NK-92 treated with Interleukin-12 subunit alpha and Interleukin-12 subunit beta, amount 100 ng/mL, for 24 hours (cell line): ENCODE results near the gene C5orf24.
"Not testable (repeated sequence)": the region's sequence is repeated elsewhere in the genome, so short reads cannot be mapped to it uniquely, and the experiment has no call there.

Experiments
- DNase-seq: peaks from one replicate; lab custom pipeline; 2025; lab: John Stamatoyannopoulos, UW

The C5orf24 gene

DNA sequence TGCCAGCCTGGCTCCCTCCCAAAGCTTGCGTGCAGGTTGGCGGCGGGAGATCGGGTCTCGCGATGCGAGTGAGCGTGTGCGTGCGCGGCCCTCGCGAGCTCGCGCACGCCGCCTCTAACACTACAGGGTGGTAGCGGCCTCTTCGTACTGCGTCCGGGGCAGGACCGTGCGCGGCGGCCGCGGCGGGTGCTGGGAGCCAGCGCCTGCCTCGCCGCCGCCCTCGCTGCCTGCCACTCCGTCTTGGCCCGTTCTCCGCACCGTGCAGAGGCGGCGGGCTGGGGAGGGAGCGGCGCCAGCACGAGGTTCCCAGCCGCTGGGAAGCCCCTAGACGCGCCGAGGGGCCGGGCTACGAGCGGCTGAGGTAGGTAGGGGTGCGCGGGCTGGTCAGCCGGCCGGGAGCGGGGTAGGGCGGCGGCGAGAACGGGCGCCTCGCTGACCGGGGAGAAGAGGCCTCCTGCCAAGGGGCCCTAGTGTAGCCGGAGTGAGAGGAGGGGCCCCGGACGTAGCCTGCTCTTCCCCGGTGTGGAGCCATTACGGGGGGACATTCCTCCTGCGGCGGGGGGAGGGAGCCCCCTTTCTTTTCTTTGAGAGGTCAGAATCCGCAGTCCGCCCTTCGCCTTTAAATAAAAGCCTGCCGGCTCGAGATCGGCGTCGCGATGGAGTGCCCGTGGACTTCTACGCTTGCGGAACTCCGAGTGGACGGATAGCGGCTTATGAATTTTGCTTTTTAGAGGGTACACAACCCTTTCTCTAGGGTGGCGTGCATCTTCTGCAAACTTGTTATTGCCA is at the start of gene C5orf24:
Gene C5orf24, plus strand, starts transcription at position 117 of the 789 bp plus-strand sequence. CDS start 8,933 bp downstream, outside the sequence.
- peak; percentile 90 for DNase-seq

DNA sequence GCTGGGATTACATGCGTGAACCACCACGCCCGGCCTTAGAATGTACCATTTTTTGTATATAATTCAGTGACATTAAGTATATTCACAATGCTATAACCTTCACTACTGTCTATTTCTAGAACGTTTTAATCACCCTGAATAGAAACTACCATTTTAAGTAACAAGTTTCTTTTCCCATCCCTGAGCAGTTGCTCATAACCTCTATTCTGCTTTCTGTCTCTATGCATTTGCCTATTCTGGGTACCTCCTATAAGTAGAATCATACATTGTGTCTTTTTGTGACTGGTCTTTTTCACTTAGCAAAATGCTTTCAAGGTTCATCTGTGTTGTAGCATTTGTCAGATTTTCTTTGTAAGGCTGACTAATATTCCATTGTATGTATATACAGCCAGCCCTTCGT is 47.3 kb upstream of the C5orf24 start:
- DNase-seq = no peak

DNA sequence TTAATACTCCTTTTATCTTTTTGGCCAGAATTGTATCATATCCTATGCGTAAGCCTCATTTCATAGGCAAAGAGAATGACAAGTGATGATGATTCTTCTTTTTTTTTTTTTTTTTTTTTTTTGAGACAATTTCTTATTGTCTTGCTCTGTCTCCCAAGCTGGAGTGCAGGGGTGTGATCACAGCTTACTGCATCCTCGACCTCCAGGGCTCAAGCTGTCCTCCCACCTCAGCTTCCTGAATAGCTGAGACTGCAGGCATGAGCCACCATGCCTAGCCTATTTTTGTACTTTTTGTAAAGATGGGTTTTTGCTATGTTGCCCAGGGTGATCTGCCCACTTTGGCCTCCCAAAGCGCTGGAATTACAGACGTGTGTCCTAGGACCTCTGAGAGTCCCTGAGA is 41.9 kb upstream of the C5orf24 start:
- DNase-seq = no peak

DNA sequence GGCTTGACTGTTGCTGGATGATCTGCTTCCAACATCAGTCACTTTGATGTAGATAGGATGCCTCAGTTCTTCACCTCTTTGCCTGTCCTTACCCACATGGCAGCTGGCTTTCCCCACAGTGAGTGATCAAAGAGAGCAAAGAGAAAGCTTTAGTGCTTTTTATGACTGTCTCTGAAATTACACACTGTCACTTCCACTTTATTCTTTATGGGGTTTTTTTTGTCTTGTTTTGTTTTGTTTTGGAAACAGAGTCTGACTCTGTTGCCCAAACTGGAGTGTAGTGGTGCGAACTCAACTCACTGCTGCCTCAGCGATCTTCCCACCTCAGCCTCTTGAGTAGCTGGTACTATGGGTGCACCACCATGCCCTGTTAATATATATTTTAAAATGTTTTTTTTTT is 32.4 kb upstream of the C5orf24 start:
- no peak for DNase-seq

DNA sequence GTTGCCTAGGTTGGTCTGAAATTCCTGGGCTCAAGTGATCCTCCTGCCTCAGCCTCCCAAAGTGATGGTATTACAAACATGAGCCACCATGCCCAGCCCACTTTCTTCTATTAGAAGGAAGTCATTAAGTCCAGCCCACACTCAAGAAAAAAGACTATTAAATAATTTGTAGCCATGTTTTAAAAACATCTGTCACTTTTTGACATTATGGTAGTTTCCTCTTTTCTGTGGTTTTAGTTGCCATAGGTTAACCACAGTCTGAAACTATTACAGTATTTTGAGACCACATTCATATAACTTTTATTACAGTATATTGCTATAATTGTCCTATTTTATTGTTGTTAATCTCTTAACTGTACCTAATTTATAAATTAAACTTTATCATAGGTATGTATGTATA is 31.9 kb upstream of the C5orf24 start:
- no peak for DNase-seq

DNA sequence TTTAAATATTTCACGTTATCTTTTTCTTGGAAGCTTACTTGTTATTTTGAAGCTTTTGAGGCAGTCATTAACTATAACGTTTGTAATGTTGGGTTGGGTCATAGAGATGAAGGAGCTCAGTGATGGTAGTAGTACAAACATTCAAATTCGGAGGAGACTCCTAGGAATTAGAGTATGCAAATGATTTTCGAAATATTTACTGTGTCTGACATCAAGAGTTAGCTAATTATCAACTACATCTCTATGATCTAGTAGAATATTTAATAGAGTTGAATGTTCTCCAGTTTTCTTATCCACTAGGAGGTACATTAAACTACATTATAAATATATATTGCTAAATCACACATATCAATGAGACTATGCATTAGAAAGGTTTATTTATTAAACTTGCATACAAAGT is 28.8 kb upstream of the C5orf24 start:
- DNase-seq = no peak

DNA sequence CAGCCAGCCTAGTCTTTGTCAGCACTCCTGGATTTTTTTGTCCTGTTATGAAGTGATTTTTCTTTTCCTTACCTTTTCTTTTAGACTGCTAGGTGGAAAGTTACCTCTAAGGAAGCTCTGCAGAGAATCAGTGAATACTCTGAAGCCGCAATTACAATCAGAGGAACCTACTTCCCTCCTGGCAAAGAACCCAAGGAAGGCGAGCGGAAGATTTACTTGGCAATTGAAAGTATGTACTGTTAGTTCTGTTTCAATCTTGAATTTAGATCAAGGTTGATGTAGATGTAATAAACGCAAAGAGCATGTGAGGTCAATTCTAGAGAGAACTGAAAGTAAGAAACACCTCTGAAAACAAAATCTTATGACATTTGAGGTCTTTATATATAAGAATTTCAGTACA is 27.0 kb upstream of the C5orf24 start:
- no peak for DNase-seq

DNA sequence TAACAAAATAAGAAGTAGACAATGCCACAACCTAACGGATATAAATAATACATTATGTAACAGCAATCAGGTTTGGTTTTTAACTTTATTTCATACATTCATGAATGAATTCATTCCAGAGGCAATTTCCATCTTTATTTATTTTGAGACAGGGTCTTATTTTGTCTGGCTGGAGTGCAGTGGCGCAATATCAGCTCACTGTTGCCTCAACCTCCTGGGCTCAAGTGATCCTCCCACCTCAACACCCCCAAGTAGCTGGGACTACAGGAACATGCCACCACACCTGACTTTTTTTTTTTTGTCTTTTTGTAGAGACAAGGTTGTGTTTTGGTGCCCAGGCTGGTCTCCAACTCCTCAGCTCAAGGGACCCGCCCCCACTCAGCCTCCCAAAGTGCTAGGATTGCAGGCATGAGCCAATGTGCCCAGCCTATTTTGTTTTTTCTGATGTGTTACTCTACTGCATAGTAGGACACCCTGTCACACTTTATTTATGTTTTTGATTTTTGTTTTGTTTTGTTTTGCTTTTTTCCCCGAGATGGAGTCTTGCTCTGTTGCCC is 26.3 kb upstream of the C5orf24 start:
- no peak for DNase-seq

DNA sequence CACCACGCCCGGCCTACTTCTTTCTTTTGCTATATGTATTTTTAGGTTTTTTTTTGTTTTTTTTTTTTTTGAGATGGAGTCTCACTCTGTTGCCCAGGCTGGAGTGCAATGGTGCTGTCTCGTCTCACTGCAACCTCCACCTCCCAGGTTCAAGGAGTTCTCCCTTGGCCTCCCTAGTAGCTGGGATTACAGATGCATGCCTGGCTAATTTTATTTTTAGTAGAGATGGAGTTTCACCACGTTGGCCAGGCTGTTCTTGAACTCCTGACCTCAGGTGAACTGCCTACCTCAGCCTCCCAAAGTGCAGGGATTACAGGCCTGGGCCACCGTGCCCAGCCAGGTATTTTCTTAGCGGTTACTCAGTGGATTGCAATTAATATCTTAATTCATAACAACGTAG is 23.9 kb upstream of the C5orf24 start:
- no peak for DNase-seq

DNA sequence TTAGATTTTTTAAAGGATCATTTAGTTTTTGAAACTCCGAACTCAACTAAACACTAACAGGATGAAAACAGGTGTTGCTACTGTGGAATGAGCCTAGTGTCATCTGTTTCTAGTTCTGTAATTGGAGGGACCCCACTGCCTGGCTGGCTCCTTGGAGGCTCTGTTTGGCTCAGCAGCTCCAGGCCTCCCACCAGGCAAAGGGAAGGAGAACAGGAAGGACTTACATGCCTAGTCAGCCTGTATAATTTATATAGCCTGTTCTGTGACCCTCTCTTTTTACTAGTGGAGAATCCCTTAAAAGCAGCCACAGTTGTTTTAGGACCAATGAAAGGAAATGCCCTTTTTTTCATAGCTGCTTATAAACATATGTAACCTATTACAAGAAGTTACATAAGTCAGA is 21.1 kb upstream of the C5orf24 start:
- DNase-seq = no peak

DNA sequence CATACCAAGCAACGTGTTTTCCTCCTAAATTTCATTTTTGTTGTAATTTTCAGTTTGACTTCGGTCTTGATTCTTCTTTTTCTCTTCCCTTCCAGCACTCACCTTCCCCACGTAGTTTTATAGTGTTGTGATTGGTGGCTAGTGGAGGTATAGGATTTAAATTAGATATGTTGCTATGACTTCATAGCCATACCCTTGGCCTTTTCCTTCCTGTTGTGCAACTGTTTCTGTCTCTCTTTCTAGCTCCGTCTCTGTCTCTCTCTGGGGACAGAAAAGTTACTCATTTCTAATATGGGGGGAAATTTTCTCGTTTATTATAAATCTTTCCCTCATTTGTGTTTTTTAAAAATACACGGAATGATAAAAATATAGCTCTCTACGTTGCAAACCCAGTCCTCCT is 20.6 kb upstream of the C5orf24 start:
- DNase-seq = no peak

DNA sequence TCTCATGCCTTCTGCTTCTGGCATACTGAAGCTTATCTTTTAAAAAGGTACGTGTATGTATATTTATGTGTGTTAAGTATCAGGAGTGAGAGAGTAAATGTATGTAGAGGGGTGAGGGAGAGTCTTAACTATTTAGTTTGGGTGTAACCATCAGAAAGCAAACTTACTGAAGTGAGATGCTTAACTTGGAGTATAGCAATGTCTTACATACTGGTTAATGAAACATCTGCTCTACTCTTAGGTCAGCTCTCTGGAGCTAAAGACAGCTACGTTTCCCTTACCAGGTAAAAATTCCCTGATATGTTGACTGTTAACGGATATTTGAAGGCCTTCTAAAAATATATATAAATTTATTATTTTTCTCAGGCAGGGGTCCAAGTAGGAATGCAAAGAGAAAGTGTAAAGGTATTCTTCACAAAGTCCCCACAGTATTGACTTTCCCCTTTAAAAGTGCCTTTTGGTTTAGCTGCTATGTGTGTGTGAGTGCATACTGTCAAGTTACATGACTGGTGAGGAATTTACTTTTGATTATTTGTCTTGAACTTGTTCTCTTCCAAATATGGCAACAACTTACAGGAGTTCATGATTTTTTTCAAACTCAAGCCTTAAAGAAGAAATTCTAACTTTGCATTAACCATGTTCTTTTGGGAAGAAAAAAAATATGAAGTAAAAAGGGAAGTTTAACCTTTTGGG is 12.3 kb upstream of the C5orf24 start:
- DNase-seq = no peak

DNA sequence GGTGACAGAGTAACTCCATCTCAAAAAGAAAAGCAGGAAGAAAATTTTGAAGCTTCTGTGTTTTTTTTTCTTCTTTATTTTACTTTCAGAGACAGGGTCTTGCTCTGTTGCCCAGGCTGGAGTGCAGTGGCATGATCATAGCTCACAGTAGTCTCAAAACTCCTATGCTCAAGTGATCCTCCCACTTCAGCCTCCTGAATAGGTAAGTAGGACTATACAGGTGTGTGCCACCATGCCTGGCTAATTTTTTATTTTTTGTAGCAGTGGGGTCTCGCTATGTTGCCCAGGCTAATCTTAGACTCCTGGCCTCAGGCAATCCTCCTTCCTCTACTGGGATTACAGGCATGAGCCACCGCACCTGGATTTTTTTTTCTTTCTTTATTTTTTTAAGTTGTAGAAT is 10.1 kb upstream of the C5orf24 start:
- DNase-seq = no peak

DNA sequence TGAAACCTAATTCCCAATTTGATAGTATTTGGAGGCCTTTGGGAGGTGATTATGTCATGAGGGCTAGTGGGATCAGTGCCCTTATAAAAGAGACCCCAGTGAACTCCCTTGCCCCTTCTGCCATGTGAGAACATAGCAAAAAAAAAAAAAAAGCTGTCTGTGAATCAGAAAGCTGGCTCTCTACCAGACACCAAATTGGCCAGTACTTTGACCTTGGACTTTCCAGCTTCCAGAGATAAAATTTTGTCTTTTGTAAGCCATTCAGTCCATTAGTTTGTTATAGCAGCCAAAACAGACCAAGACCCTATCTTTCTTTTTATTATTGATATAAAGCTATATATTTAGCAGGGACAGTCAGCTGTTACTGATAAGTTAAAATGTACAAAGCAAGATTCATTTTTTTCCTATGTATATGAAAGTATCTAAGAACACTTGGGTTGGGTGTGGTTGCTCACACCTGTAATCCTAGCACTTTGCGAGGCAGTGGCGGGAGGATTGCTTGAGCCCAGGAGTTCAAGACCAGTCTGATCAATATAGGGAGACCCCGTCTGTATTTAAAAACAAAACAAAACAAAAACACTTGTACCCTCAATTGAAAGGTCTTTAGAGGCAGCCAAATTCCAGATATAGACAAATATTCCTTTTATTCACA is 8.1 kb upstream of the C5orf24 start:
- no peak for DNase-seq

DNA sequence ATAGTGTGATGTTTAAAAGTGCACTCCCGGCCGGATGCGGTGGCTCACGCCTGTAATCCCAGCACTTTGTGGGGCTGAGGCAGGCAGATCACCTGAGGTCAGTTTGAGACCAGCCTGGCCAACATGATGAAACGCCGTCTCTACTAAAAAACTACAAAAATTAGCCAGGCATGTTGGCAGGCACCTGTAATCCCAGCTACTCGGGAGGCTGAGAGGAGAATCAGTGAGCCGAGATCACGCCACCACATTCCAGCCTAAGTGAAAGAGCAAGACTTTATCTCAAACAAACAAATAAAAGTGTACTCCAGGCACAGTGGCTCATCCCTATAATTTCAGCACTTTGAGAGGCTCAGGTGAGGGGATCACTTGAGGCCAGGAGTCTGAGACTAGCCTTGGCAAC is 7.4 kb upstream of the C5orf24 start:
- not testable (repeated sequence) for DNase-seq

DNA sequence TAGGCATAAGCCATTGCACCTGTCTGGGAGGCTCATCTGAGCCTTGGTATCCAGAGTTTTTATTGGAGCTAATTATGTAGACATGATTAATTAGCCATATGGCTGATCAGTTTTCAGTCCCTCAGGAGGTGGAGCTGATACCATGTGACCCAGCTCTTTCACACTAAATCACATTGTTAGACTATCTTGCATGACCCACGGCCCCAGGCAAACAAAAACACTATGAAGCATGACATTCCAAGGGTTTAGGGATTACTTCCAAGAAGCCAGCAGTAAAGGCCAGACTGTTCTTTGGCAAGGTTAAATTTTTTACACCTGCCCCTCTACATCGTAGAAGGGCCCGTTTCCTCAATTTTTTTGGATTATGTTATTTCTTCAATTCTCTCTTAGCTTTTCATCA is 5.0 kb upstream of the C5orf24 start:
- DNase-seq = no peak

DNA sequence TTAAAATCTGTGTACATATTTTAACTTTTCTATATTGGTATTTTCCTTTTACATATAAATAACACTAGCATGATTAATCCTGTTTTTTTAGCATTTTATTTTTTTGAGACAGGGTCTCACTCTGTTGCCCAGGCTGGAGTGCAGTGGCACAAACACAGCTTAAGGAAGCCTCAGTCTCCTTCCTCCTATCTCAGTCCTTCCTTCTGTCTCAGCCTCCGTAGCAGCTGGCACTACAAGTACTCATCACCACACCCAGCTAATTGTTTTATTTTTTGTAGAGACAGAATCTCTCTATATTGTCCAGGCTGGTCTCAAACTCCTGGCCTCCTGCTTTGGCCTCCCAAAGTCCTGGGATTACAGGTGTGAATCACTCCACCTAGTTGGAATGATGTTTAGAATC is 1.5 kb upstream of the C5orf24 start:
- DNase-seq = no peak

DNA sequence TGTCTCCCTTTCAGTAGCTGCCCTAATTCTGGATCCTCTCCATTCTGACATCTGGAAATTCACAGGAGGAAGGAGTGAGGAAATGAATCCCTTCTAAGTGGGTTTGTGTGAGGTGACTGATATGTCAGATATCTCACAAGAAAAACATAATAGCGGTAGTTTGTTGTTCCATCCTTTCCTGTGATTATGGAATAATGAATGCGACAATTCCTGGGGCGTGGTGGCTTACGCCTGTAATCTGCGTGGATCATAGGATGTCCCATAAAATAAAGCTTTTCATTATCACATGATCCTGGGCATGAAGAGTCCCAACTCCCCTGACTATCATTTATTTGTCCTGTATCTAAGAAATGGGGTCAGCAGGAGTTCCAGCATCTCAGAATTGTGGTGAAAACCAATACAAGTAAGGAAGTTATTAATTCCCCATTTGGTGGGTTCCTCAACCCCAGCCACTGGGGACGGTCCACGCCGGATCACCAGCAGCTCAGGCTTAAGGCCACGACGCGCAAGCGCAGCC is 375 bp upstream of the C5orf24 start:
- no peak for DNase-seq

DNA sequence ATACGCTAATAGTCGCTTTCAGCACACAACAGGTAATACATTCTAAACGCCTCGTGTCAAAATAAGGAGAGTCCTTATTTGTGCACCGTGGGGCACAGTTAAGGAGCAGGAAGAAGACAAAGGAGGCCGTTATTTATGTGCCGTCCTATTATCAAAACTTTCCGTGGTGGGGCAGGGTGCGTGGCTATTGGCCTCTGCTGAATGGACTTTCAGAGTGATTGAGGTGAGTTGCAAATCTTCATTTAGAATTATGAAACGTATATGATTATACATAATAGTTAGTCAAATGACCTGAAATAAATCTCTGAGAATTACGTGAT is 833 bp downstream of the C5orf24 start:
- DNase-seq = no peak

DNA sequence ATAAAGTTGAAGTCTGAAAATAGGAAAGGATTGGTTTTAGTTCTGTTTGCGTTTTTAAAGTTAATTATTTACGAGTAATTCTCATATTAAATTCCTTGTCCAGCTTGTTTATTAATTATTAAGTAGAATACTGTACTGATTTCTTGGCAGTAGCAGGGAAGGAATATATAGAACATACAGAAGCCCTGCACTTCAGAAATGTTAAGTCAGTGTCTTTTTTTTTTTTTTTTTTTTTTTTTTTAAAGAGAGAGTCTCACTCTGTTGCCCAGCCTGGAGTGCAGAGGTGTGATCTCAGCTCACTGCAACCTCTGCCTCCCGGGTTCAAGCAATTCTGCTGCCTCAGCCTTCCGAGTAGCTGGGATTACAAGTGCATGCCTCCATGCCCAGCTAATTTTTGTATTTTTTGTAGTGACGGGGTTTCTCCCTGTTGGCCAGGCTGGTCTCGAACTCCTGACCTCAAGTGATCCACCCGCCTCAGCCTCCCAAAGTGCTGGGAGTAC is 3.7 kb downstream of the C5orf24 start:
- not testable (repeated sequence) for DNase-seq

DNA sequence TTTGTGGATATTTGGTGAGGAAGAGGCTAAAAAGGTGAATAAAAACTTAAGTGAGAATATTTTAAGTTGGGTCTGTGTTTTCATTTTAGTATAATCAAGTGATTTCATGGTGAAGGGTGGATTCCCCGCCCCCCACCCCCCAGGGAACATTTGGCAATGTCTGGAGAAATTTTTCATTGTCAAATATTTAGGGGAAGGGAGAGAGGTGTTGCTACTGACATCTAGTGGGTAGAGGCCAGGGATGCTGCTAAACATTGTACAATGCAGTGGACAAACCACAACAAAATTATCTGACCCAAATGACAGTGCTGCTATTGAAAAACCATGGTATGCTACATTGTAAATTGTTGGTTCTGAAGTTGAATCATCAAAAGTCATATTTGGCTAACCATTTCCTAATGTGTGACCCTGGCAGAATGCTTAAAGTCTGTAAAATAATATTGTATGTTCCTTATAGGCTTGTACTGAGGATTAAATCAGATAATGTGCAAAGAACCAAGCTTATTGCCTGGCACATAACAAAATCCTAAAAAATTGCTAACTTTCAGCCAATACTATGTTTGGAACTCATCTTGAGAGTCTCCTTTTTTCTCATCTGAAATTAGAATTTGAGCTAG is 5.6 kb downstream of the C5orf24 start:
- DNase-seq = no peak

DNA sequence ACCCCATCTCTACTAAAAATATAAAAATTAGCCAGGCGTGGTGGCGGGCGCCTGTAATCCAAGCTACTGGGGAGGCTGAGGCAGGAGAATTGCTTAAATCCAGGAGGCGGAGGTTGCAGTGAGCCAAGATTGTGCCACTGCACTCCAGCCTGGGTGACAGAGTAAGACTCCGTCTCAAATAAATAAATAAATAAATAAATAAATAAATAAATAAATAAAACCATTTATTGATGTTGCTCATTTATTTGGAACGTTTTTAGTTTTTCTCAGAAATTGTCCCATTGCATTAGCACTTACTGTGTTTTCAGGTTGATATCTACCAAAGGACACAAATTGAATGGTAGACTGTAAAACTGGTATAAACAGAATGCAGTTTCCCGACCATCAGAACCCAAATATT is 10.7 kb downstream of the C5orf24 start:
- not testable (repeated sequence) for DNase-seq
